GM12878 (cell line): ENCODE measurements around the gene TMED3.

Experiments used
- CBFB ChIP-seq: IDR thresholded peaks from 2 replicates; pipeline ENCODE4 v1.6.1; 2016; ENCODE audit warnings: antibody characterized with exemption, low read depth
- CTCF ChIP-seq, 3 experiments: IDR thresholded peaks in 2 of 3; conservative IDR thresholded peaks in 1 of 3; 2 replicates each; pipeline ENCODE4 v1.5.1; 2011; ENCODE audit warnings: low read depth in 3 of 3, low read length in 3 of 3, mild to moderate bottlenecking in 3 of 3, control low read depth in 2 of 3, moderate library complexity in 2 of 3, inconsistent platforms in 1 of 3, mixed read lengths in 1 of 3; ENCODE audit not compliant: control insufficient read depth in 2 of 3, insufficient read depth in 1 of 3; ENCODE audit errors: extremely low read depth in 1 of 3
- POLR2A ChIP-seq: IDR thresholded peaks from 2 replicates; pipeline ENCODE4 v1.6.1; 2011; ENCODE audit warnings: low read depth, mild to moderate bottlenecking, low read length

GRCh38 chr15:79299841-79300235, 11.1 kb upstream of the TMED3 start:
- no peak for TF ChIP-seq CTCF (IDR thresholded peaks at IDR 0.05 in 2 of 3, conservative IDR thresholded peaks at IDR 0.05 in 1 of 3; ENCODE audit: control insufficient read depth in 2 of 3, extremely low read depth in 1 of 3, insufficient read depth in 1 of 3, low read depth in 3 of 3, low read length in 3 of 3)
- TF ChIP-seq POLR2A = no peak
- TF ChIP-seq CBFB = no peak
